MM.1S (cell line): ENCODE measurements around the gene UST.

Experiments used
- DNase-seq: peaks from one replicate; pipeline ENCODE4 v3.0.0-alpha.2; 2015
- H2AFZ ChIP-seq: fragments of 300-600 bp; sonication (generic); 2 replicates; pipeline ENCODE4 v1.6.0; 2016; ENCODE audit warnings: antibody characterized with exemption, low read length
- H3F3A ChIP-seq: fragments of 300-600 bp; sonication (generic); 2 replicates; pipeline ENCODE4 v1.6.1; 2016; ENCODE audit warnings: mild to moderate bottlenecking, antibody characterized with exemption, low read length, moderate library complexity, mixed read lengths; ENCODE audit not compliant: insufficient read depth
- H3K27ac ChIP-seq: fragments of 300-600 bp; sonication (generic); 2 replicates; pipeline ENCODE4 v1.5.1; 2016; ENCODE audit warnings: mild to moderate bottlenecking, low read length
- H3K27me3 ChIP-seq: fragments of 300-600 bp; sonication (generic); replicated peaks from 2 replicates; pipeline ENCODE4 v1.6.0; 2016; ENCODE audit warnings: low read length; ENCODE audit not compliant: insufficient read depth
- H3K36me3 ChIP-seq: fragments of 300-600 bp; sonication (generic); replicated peaks from 2 replicates; pipeline ENCODE4 v1.6.1; 2016; ENCODE audit warnings: mild to moderate bottlenecking, low read length, mixed read lengths; ENCODE audit not compliant: insufficient read depth
- H3K4me1 ChIP-seq: fragments of 300-600 bp; sonication (generic); 2 replicates; pipeline ENCODE4 v1.6.1; 2016; ENCODE audit warnings: low read length, mixed read lengths
- H3K4me2 ChIP-seq: fragments of 300-600 bp; sonication (generic); 2 replicates; pipeline ENCODE4 v1.6.0; 2016; ENCODE audit warnings: low read depth, low read length
- H3K4me3 ChIP-seq: fragments of 300-600 bp; sonication (generic); 2 replicates; pipeline ENCODE4 v1.5.1; 2016; ENCODE audit warnings: low read length, mixed read lengths
- H3K79me2 ChIP-seq: fragments of 300-600 bp; sonication (generic); 2 replicates; pipeline ENCODE4 v1.6.1; 2016; ENCODE audit warnings: mixed run types, low read length, mixed read lengths
- H3K9ac ChIP-seq: fragments of 300-600 bp; sonication (generic); 2 replicates; pipeline ENCODE4 v1.6.1; 2016; ENCODE audit warnings: low read length, mixed read lengths
- H3K9me2 ChIP-seq: fragments of 300-600 bp; sonication (generic); replicated peaks from 2 replicates; pipeline ENCODE4 v1.6.1; 2016; ENCODE audit warnings: mild to moderate bottlenecking, low read length, mixed read lengths; ENCODE audit not compliant: insufficient read depth
- H3K9me3 ChIP-seq: fragments of 300-600 bp; sonication (generic); replicated peaks from 2 replicates; pipeline ENCODE4 v1.6.1; 2016; ENCODE audit warnings: mild to moderate bottlenecking, low read length, mixed read lengths; ENCODE audit not compliant: insufficient read depth
- H4K20me1 ChIP-seq: fragments of 300-600 bp; sonication (generic); 2 replicates; pipeline ENCODE4 v1.6.1; 2016; ENCODE audit warnings: mild to moderate bottlenecking, low read length, moderate library complexity, mixed read lengths; ENCODE audit not compliant: insufficient read depth
- EZH2 ChIP-seq: fragments of 300-600 bp; sonication (generic); optimal IDR thresholded peaks from 2 replicates; pipeline ENCODE3; 2017; ENCODE audit warnings: low read depth, mild to moderate bottlenecking, antibody characterized with exemption, low read length, mixed read lengths
- EZH2phosphoT487 ChIP-seq: fragments of 300-600 bp; sonication (generic); IDR thresholded peaks from 2 replicates; pipeline ENCODE4 v1.6.1; 2018; ENCODE audit warnings: antibody characterized with exemption, low read length
- TF ChIP-seq, protein P1 (sequence below): fragments of 300-600 bp; sonication (generic); IDR thresholded peaks from 2 replicates; pipeline ENCODE4 v1.5.1; 2016; ENCODE audit warnings: antibody characterized with exemption, low read length, mixed read lengths

UST gene

DNA sequence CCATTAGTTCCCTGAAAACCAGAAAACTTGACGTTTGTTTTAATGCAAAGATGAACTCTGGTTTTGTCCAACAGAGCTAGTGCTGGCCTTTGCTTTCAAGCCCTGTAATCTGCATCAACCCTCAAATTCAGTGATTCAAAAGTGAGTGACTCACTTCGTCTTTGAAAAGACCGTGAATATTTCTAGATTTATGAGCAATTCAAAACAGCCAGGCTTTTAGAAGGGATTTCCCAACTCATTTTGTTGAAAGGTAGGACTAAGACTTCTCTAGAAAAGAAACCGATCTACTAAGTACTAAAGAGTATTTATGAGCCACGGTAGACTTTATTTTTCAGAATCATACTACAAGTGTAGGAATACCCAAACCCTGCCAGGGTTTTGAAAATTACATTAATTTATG, 121.5 kb downstream of the UST start:
- H3K27ac ChIP-seq, result no peak overlapping the region
- no peak for DNase-seq
- H3K79me2 ChIP-seq, result no peaks in the 10 kb centered on the region
- H3K4me3 ChIP-seq, result no peak overlapping the region
- no peak overlapping the region for H2AFZ ChIP-seq
- no peaks in the 10 kb centered on the region for H4K20me1 ChIP-seq
- no peaks in the 10 kb centered on the region for H3F3A ChIP-seq
- H3K9me3 ChIP-seq, result no peaks in the 10 kb centered on the region
- no peaks in the 10 kb centered on the region for H3K27me3 ChIP-seq
- H3K9ac ChIP-seq, result no peak overlapping the region
- no peaks in the 10 kb centered on the region for H3K4me1 ChIP-seq
- TF ChIP-seq EZH2, result no peak
- TF ChIP-seq EZH2phosphoT487, result no peak
- TF ChIP-seq, protein P1, sequence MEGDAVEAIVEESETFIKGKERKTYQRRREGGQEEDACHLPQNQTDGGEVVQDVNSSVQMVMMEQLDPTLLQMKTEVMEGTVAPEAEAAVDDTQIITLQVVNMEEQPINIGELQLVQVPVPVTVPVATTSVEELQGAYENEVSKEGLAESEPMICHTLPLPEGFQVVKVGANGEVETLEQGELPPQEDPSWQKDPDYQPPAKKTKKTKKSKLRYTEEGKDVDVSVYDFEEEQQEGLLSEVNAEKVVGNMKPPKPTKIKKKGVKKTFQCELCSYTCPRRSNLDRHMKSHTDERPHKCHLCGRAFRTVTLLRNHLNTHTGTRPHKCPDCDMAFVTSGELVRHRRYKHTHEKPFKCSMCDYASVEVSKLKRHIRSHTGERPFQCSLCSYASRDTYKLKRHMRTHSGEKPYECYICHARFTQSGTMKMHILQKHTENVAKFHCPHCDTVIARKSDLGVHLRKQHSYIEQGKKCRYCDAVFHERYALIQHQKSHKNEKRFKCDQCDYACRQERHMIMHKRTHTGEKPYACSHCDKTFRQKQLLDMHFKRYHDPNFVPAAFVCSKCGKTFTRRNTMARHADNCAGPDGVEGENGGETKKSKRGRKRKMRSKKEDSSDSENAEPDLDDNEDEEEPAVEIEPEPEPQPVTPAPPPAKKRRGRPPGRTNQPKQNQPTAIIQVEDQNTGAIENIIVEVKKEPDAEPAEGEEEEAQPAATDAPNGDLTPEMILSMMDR, result no peak
- no peak overlapping the region for H3K4me2 ChIP-seq
- no peaks in the 10 kb centered on the region for H3K9me2 ChIP-seq
- H3K36me3 ChIP-seq, result no peaks in the 10 kb centered on the region

DNA sequence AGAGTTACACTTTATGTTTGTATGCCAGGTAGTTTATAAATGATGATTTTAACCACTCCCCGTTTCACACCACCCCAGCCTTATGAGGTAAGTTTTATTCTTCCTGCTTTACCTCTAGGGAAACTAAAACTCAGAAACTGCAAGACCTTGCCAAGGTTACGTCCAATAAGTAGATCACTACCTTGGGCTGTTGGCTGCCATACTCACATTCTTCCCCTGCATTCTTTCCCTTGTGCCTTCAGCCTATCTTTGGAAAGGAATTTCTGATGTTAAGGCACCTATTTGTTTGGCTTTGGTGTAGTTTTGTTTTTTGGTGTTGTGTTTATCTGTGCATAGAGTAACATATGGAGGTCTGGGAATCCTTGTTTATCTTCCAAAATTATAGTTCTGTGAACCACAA, 122.1 kb downstream of the UST start:
- Histone ChIP-seq H3K4me2 (no peak overlapping the region), H3K9ac (no peak overlapping the region), H3K27ac (no peak overlapping the region), H2AFZ (no peak overlapping the region), H4K20me1 (no peaks in the 10 kb centered on the region), H3K36me3 (no peaks in the 10 kb centered on the region), H3F3A (no peaks in the 10 kb centered on the region), H3K9me2 (no peaks in the 10 kb centered on the region), H3K4me1 (no peaks in the 10 kb centered on the region), H3K9me3 (no peaks in the 10 kb centered on the region), H3K27me3 (no peaks in the 10 kb centered on the region), H3K79me2 (no peaks in the 10 kb centered on the region), H3K4me3 (no peak overlapping the region)
- TF ChIP-seq, protein P1, result no peak
- no peak for TF ChIP-seq EZH2phosphoT487
- no peak for DNase-seq

DNA sequence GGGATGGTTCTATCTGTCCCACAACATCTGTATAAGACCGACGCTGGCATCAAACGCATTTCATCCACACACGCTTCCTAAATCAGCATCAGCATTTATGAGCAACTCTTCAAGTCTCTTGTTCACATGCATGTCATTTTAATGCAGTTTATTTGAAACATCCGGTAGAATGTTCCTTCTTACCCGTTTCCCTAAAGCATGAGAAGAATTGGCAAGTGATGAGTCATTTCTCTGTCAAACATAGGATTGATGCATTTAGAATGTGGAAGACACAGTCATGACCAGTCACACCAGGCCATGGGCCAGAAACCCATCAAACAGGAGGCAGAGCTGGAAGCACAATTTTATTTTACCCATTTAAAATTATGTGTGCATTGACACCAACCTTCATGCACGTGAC, 122.8 kb downstream of the UST start:
- Histone ChIP-seq H3K9me2 (no peaks in the 10 kb centered on the region), H3K4me2 (no peak overlapping the region), H3K79me2 (no peaks in the 10 kb centered on the region), H3K27ac (no peak overlapping the region), H3K9me3 (no peaks in the 10 kb centered on the region), H3K36me3 (no peaks in the 10 kb centered on the region), H4K20me1 (no peaks in the 10 kb centered on the region), H3K4me1 (no peaks in the 10 kb centered on the region), H3K4me3 (no peak overlapping the region), H3F3A (no peaks in the 10 kb centered on the region), H3K27me3 (no peaks in the 10 kb centered on the region), H3K9ac (no peak overlapping the region), H2AFZ (no peak overlapping the region)
- TF ChIP-seq, protein P1, result no peak
- no peak for TF ChIP-seq EZH2
- no peak for TF ChIP-seq EZH2phosphoT487
- DNase-seq, result no peak

DNA sequence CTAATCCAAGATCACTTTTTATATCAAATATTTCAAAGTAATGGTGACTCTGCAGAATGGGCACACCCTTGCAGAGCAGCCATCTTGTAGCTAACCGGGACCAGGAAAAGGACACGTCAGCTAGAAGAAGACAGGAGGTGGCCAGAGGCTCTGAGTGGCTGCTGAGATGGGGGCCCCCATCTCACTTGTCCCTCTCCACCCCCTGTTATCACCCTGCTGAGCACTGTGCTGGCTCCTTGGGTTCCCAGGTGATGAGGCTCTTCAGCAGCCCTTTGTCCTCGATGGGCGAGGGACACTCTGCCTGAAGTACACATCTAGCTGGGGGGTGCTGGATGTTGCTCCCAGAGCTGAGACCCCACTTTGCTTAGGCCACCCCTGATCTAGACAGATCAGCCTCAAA, 126.3 kb downstream of the UST start:
- Histone ChIP-seq H3F3A (no peaks in the 10 kb centered on the region), H4K20me1 (no peaks in the 10 kb centered on the region), H3K9me2 (no peaks in the 10 kb centered on the region), H3K4me3 (no peak overlapping the region), H3K27ac (no peak overlapping the region), H3K4me2 (no peak overlapping the region), H3K4me1 (no peaks in the 10 kb centered on the region), H3K9me3 (no peaks in the 10 kb centered on the region), H3K27me3 (no peaks in the 10 kb centered on the region), H2AFZ (no peak overlapping the region), H3K9ac (no peak overlapping the region), H3K79me2 (no peaks in the 10 kb centered on the region), H3K36me3 (no peaks in the 10 kb centered on the region)
- TF ChIP-seq EZH2 (no peak), EZH2phosphoT487 (no peak)
- TF ChIP-seq, protein P1, result no peak
- no peak for DNase-seq
